GM12873 (cell line): ENCODE measurements around the gene AKAP6.

Experiments used
- TF ChIP-seq, protein P1 (sequence below): IDR thresholded peaks from 2 replicates; pipeline ENCODE4 v1.5.1; 2012; ENCODE audit warnings: low read depth, mild to moderate bottlenecking, moderate library complexity, low read length, control low read depth; ENCODE audit not compliant: insufficient read depth; ENCODE audit errors: missing control alignments

Gene AKAP6

DNA sequence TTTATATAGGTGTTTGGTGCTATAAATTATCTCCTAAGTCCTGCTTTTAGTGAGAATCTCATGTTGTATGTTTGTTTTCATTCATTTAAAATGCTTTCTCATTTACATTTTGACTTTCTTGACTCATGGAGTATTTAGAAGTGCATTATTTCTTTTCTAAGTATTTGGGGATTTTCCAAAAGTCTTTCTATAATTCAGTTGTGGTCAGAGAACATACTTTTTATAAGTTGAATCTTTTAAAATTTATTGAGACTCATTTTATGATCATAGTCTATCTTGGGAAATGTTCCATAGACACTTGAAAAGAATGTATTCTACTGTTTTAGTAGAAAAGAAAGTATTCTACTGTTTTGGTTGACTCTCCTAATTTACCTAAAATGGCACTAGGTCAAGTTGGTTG, 168.2 kb downstream of the AKAP6 start:
- TF ChIP-seq, protein P1, sequence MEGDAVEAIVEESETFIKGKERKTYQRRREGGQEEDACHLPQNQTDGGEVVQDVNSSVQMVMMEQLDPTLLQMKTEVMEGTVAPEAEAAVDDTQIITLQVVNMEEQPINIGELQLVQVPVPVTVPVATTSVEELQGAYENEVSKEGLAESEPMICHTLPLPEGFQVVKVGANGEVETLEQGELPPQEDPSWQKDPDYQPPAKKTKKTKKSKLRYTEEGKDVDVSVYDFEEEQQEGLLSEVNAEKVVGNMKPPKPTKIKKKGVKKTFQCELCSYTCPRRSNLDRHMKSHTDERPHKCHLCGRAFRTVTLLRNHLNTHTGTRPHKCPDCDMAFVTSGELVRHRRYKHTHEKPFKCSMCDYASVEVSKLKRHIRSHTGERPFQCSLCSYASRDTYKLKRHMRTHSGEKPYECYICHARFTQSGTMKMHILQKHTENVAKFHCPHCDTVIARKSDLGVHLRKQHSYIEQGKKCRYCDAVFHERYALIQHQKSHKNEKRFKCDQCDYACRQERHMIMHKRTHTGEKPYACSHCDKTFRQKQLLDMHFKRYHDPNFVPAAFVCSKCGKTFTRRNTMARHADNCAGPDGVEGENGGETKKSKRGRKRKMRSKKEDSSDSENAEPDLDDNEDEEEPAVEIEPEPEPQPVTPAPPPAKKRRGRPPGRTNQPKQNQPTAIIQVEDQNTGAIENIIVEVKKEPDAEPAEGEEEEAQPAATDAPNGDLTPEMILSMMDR = no peak

DNA sequence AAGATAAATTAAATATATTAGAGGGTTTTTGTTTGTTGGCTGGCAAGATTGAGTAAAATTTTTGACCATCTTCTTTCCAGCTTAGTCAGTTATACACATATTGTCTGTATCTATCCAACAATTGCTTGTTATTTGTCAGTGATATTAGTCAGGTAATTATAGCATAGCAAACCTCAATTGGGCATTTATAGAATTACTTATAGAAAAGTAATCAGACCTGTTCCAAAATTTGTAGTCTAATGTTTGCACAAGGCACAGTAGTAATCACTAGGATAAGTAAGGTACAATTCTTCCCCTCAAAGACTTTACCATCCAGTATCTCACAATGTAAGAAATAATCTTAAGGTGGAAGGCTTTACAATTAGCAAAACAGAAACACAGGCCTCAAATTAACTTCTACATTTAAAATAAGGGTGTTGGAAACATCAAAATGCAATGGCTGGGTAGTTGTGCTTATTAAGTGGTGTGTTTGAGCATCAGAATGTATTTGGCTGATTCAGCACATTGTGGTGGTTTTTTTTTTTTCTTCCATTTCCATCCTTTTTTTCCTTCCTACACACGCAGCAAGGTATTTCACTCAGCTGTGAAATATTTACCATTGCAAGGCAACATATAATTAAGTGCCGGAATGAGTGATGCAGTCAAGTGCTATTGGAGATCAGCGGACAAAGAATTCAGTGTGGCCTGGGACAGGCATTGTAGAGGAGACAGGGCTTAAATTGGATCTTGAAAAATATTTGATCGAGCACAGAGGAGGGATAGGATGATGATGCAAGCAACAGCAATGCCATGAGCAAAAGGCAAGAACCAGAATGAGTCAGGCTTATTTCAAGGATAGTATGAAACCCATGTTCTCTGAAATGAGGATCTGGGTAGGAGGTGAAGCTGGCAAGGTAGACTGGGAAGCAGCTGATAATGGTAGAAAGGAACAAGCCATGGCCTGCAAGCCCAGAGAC, 178.2 kb downstream of the AKAP6 start:
- TF ChIP-seq, protein P1 = no peak

DNA sequence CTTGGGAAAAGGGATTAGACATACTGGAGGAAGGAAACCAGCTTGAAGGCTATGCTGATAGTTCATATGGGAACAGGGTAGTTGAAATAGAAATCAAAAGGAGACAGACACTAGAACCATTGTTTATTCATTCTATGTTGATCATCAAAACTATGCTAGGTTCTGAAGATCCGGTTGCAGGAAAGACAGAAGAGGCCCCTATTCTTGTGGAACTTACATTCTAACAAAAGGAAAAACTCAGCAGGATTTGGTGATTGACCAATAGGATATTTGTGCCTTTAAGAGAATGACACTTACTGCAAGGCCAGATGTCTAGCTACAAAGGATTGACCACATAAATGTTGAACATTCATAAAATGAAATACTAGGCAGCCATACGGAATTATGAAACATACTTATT, 179.2 kb downstream of the AKAP6 start:
- TF ChIP-seq, protein P1 = no peak

DNA sequence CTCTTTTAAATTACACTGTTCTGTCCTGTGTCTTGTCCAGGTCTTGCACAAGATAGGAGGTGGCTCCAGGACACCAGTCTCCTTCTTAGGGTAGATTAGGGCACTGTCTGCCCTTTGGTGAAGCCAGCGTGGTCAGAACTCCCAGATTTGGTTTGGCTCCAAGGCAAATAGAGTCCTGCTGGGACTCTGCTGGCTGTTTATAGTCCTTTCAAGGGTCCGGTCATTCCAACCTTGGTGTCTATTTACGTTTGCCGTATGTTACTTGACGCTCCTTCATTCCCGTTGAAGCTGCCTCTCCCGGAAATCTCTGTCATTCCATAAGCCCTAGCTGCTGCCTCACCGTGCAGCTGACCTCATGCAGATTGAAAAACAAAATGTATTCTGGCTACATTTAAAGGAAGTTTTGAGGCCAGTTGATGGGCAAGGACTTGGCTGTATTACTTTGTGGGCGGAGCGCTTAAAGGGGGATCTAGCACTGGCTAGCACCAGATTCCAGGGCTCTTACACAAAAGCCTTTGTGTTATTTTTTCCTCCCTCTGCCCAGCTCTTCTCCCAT, 180.6 kb downstream of the AKAP6 start:
- TF ChIP-seq, protein P1 = no peak

DNA sequence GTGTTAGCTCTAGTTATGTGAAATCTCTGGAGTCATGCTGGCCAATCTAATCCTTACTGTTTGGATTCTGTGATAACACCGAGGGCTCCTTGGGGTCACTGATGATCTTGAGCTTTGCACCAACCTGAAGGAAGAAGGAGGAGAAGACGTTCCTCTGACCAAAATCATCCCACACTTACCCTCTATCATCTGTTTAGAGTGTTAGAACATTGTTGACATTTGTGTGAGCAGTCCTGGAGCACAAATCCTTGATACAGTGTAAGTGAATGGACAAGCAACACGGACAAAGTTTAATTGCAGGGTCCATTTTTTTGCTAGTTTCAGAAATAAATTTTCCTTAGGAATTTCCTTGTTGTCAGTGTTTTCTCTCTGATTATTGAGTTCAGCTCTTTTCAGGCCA, 181.7 kb downstream of the AKAP6 start:
- TF ChIP-seq, protein P1 = no peak

DNA sequence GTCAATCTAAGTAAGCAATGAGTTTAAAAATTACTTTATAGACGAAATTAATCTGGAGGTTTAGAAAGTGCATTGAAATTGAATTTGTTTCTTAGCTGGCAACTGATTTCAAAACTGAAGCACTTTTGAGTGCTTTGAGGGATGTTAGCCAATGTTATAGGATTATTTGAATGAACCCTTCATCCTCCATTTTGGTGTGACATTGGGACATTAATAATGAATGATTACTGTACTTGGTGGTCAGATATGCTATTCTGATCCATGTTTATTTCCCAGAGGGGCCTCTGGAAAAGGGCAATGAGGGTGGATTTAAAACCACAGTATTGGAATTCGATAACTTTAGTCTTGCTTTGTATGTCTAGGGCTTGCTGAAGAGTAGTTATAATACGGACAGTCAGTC, 183.2 kb downstream of the AKAP6 start:
- TF ChIP-seq, protein P1 = no peak

DNA sequence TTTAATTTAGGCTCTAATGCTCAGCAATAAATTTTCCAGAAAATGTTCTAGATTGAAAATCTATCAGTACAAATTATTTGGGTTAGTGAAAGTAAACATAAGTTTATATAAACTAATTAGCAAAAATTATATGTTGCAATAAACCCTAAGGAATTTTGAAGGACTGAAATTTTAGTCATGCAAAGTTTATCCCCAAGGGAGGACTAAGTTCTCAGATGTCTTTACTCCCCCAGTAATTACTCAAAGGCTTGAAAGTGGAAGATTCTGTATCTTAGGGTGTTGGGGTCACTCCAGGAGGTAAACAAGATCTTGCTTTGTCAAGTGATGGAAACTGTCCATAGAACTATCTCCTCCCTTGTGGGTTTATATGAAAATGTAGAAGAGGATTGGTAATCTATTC, 183.7 kb downstream of the AKAP6 start:
- TF ChIP-seq, protein P1 = no peak
